ENCODE data around the gene HELT. TPM values are rescaled to one million over a fixed set of nuclear protein-coding genes. Genes with fewer than 3 reads are reported as not detected.

The HELT gene
- total RNA-seq, 1 experiment from 2014 or later: 0.28 TPM

GRCh38 chr4:185061610-185062009 is 43.3 kb downstream of the HELT start (continued):
- TF ChIP-seq AFF4 (CRISPR knock-in tag; IDR thresholded peaks at IDR 0.05; ENCODE audit: borderline replicate concordance): no peak

GRCh38 chr4:185062606-185063005 is 44.3 kb downstream of the HELT start:
- no peak overlapping the region for H3K4me3 Mint-ChIP-seq
- no peak for DNase-seq (ENCODE audit: low spot score)
- peaks cover 3% of the 10 kb centered on the region; the same call in 1 of the 2 replicates for H3K9me3 Mint-ChIP-seq
- ChIA-PET POLR2A (no interaction called here), CTCF (interaction anchor here (0.6 to 1.5 kb wide), 4 partner anchors 23 to 72 kb away, joined by 4 to 5 read pairs (median 4); no protein-coding TSS in a partner anchor)
- H3K36me3 Mint-ChIP-seq: no peaks in the 10 kb centered on the region
- no peak overlapping the region for H3K27ac Mint-ChIP-seq
- TF ChIP-seq USF2 (CRISPR knock-in tag; IDR thresholded peaks at IDR 0.05) (peak; percentile 73), ZNF232 (CRISPR knock-in tag; IDR thresholded peaks at IDR 0.05) (no peak), USF1 (CRISPR knock-in tag; IDR thresholded peaks at IDR 0.05) (peak; percentile 59; the same call in 1 of the 2 replicates)
- peaks cover 18% of the 10 kb centered on the region for H3K4me1 Mint-ChIP-seq
- no peaks in the 10 kb centered on the region; the same call in 1 of the 2 replicates for H3K27me3 Mint-ChIP-seq (ENCODE audit: low read depth)
- ATAC-seq: peak; percentile 63

- H3K4me3 Mint-ChIP-seq: no peak overlapping the region
- no peaks in the 10 kb centered on the region for H3K36me3 Mint-ChIP-seq
- H3K4me1 Mint-ChIP-seq: peaks cover 24% of the 10 kb centered on the region
- no peaks in the 10 kb centered on the region for H3K27me3 Mint-ChIP-seq (ENCODE audit: low read depth)
- H3K27ac Mint-ChIP-seq: no peak overlapping the region
- peaks cover 3% of the 10 kb centered on the region; the same call in 1 of the 2 replicates for H3K9me3 Mint-ChIP-seq
- CTCF ChIA-PET: no interaction called here
- no peak for DNase-seq (ENCODE audit: low spot score)
- peak; percentile 52 for ATAC-seq
- POLR2A ChIA-PET: no interaction called here
- TF ChIP-seq ETV6 (CRISPR knock-in tag; IDR thresholded peaks at IDR 0.05) (no peak), ESRRA (CRISPR knock-in tag; IDR thresholded peaks at IDR 0.05; ENCODE audit: borderline replicate concordance) (no peak), ZNF317 (CRISPR knock-in tag; IDR thresholded peaks at IDR 0.05; ENCODE audit: borderline replicate concordance, low read depth) (no peak), ZNF532 (CRISPR knock-in tag; IDR thresholded peaks at IDR 0.05; ENCODE audit: borderline replicate concordance) (no peak), CDX4 (CRISPR knock-in tag; IDR thresholded peaks at IDR 0.05; ENCODE audit: borderline replicate concordance) (no peak), MYBL2 (CRISPR knock-in tag; IDR thresholded peaks at IDR 0.05) (no peak), ZNF232 (CRISPR knock-in tag; IDR thresholded peaks at IDR 0.05) (no peak), ZBTB21 (CRISPR knock-in tag; IDR thresholded peaks at IDR 0.05; ENCODE audit: borderline replicate concordance) (no peak)
These were observed 47.9 kb downstream of the HELT start for GRCh38 chr4:185066179-185066578.
